NB4 (cell line): ENCODE data around the gene ENOX2.

ENCODE experiments used
- DNase-seq: peaks from one replicate; pipeline ENCODE4 v3.0.0; 2010; ENCODE audit warnings: low read depth
- H3K4me3 ChIP-seq: one replicate; pipeline ENCODE4 v1.5.1; 2011; ENCODE audit warnings: mild to moderate bottlenecking, low read depth, low read length, moderate library complexity
- CTCF ChIP-seq: IDR thresholded peaks from one replicate; pipeline ENCODE4 v1.5.1; 2012; ENCODE audit warnings: low read depth, low read length
- MAX ChIP-seq: IDR thresholded peaks from 2 replicates; pipeline ENCODE4 v1.6.1; 2011; ENCODE audit warnings: low read depth, low read length
- MYC ChIP-seq: IDR thresholded peaks from 2 replicates; pipeline ENCODE4 v1.6.1; 2011; ENCODE audit warnings: low read depth, low read length
- POLR2A ChIP-seq: IDR thresholded peaks from 2 replicates; pipeline ENCODE4 v1.6.1; 2011; ENCODE audit warnings: mild to moderate bottlenecking; ENCODE audit not compliant: insufficient read length; ENCODE audit errors: extremely low read depth

The ENOX2 gene

GRCh38 chrX:130575831-130576389 lies 327.1 kb downstream of the ENOX2 start:
- no peak for TF ChIP-seq MAX
- no peak for TF ChIP-seq MYC
- peak; percentile 63 for TF ChIP-seq CTCF
- TF ChIP-seq POLR2A, result no peak
- H3K4me3 ChIP-seq, result no peak overlapping the region
- peak; percentile 31 for DNase-seq
